HG02623 (cell line): ENCODE measurements around the gene LRP1B.

Source experiments
- ATAC-seq: cut with Tn5 transposase; IDR thresholded peaks from one replicate; pipeline ENCODE4 v1.9.1; 2021; ENCODE audit warnings: moderate library complexity; ENCODE audit not compliant: unreplicated experiment

LRP1B gene

DNA sequence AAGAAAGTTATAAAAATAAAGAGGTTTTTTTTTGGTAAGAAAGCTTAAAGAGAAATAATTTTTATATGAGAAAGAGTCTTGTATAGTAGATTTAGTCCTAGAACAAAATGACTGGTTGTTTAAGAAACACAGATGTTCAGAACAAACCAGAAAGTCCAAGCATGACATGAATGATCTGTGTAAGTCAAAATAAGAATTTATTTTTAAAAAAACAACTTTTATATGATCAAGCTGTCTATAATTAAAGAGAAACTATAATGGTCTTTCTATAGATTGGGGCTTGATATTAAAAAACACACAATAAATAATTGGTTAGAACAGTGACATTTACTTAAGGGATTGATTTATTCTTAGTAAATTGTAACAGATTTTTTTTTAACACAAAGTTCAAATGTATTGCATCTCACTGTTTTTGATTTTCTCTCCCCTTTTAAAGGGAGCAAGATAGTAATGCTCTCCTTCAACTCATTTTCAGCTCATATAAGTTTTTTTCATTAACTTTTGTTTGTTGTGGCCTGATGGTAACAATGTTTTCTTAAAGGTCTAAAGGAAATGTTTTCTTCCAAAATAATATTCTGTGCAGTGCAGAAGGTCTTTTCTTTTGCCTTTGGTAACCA lies 1256.8 kb downstream of the LRP1B start:
- ATAC-seq, result no peak

DNA sequence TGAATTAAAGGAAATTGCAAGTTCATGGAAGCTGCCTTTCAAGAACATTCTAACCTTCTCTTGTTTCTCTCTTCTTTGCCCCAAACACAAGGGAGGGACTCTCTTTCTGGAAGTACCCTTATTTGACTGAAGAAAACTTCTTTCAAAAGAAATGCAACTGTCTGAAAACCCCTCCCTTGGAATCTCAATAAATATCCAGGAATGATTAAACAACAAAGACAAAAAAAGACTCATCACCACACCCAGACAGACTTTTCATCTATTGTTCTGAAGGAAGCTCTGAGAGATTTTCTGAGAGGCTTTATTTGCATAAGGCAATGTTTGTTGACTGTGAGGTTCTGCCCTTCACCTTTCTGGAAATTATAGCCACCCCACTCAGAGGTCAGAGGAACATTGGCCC lies 1260.9 kb downstream of the LRP1B start:
- ATAC-seq, result no peak

- no peak for ATAC-seq
Measured at GRCh38 chr2:140869107-140869506, 1261.7 kb downstream of the LRP1B start.

DNA sequence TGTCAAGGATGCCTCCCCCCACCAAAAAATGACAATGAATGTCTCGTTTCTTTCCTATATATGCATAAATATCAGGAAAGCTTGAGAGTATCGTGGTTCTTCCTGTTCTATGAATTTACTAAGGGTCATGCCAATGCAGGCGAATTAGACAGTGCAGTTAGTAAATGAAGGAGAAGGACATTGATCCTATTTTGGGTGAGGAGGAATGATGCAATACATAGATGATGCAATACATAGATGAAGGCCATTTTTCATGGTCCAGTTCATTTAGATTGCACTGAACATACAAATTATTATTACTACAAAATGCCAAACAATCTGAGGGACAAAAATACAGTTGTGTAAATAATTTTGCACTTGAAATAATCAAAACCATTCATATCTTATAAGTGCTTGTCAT lies 1265.0 kb downstream of the LRP1B start:
- ATAC-seq, result no peak

- peak; percentile 55 for ATAC-seq
Measured at GRCh38 chr2:140863713-140864112, 1267.1 kb downstream of the LRP1B start.

- no peak for ATAC-seq
Measured at GRCh38 chr2:140862181-140862580, 1268.6 kb downstream of the LRP1B start.

DNA sequence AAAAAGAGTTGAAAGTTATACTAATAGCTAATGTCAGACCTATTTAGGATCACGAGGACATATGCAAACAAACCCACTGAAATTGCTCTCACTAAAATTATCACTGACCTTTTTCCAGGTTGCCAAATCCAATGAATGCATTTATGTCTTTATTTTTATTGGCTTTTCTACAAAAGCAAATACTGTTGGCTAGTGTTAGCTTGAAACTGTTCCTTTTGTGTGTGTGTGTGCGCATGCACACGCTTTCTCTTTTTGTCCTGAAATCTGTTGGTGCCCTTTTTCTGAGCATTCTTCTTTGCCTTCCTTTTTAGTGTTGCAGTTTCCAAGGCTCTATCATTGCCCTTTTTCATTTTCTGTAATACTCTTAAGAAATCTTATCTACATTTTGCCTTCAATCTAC lies 1269.2 kb downstream of the LRP1B start:
- ATAC-seq, result no peak

DNA sequence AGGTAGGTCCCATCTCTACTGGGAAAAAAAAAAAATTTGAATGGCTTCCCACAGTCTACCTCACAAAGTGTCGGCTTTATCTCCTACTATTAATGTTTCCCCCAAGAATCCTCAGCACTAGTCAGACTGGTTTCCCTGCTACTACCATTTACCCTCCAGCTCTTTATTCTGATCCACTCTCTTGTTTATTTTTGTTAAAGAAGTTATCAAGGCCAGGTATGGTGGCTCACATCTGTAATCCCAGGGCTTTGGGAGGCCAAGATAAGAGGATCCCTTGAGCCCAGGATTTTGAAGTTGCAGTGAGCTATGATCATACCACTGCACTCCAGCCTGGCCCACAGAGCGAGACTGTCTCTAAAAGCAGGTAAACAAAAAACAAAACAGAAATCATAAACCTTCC lies 1275.3 kb downstream of the LRP1B start:
- no peak for ATAC-seq

DNA sequence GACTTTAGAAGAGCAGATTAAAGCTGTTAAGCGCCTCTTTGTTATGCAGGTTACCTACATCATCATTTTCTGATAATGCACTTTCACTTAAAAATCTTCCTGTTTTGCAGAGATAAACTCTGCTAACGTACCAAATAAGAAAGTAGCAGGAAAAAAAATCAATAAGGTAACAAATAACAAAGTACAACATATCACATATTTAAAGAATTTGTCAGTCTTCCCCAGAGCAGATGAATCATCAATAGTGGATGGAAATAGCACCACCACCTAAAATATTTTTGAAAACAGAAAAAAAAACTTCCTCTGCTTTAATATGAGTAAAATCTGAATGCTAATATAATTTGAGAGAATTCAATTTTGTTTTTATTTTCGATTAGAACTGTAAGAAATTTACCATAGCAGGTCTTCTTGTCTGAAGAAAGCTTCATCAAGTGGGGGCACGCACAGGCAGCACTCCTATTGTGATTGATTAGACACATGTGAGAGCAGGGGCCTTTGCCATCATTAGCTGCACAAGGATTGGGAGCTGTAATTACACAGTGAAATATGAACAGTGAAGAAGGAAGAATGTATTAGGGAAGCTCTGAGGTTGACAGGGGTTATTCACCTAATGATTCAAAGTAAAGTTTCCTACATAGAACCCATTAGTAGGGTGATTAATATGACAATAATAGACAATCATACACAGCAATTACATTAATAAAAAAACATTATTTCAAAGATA lies 1279.4 kb downstream of the LRP1B start:
- no peak for ATAC-seq

DNA sequence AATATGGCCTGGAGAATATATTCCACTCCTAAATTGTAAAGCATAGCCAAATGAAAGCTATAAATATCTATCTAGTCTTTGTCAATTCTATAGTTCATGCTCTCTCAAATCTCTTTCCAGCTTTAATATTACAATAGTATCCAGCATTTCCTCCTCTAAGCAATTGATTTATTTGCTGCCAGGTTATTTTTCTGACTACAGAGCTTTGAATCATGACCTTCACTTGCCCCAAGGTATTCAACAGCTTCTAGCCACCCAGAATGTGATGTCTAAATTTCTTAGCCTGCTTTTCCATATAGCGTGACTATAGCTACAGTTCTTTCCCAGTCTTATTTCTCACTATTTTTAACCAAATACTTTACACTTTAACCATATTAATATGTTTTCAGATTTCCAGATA lies 1287.6 kb downstream of the LRP1B start:
- ATAC-seq, result no peak

DNA sequence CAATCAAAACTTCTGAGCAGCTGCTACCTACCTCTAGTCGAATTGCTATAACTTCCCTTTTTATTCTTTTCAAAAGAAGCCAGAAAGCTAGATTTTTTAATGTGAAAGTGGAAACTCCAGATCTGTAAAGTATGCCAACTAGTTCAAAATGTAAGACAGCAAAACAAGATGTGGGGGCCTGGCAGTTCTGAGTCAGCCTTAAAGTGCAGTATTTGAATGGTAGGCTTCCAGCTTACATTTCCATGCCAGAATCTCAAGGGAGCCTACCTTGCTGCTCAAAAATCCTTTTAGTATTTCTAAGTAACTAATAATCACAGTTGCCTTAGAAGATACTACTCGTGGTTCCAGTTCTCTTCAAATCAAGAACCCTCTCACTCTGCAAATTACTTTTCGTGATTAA lies 1288.7 kb downstream of the LRP1B start:
- ATAC-seq, result no peak

- ATAC-seq, result no peak
Measured at GRCh38 chr2:140841141-140841540, 1289.7 kb downstream of the LRP1B start.

DNA sequence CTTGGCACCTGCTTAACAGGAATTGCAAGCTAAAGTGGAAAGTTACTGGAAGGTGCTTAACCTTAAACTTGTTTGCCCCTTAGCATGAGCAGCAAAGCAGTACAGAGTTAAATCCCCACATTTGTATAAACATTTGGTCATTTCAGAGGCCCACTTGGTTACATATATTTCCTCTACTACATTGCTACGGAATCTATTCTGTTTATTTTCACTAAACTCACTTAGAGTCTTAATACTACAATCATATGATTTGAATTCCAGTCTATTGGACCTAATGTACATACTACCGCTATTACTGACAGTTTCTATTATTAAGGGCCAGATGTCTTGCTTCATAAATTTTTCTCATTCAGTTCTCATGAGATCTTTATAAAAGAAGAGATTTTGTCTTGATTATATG lies 1294.0 kb downstream of the LRP1B start:
- no peak for ATAC-seq

- ATAC-seq, result no peak
Measured at GRCh38 chr2:140835079-140835478, 1295.7 kb downstream of the LRP1B start.

DNA sequence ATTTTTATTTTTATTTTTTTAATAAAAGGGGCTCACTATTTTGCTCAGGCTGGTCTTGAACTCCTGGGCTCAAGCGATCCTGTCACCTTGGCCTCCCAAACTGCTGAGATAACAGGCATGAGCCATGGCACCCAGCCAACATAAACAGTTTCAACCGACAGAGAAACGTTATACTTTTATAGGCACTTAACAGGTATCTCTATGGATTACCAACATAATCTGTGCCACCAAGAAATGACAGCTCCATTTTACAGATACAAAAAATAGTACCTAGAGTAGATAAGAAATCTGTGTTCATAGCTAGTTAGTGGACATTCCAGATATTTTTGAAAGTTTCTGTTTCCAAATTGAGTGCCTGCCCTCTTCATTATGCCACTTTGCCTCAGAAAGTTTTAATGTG lies 1316.7 kb downstream of the LRP1B start:
- ATAC-seq, result no peak

- peak; percentile 44 for ATAC-seq
Measured at GRCh38 chr2:140808820-140809219, 1322.0 kb downstream of the LRP1B start.

GRCh38 chr2:140808211-140808610 lies 1322.6 kb downstream of the LRP1B start:
- no peak for ATAC-seq

DNA sequence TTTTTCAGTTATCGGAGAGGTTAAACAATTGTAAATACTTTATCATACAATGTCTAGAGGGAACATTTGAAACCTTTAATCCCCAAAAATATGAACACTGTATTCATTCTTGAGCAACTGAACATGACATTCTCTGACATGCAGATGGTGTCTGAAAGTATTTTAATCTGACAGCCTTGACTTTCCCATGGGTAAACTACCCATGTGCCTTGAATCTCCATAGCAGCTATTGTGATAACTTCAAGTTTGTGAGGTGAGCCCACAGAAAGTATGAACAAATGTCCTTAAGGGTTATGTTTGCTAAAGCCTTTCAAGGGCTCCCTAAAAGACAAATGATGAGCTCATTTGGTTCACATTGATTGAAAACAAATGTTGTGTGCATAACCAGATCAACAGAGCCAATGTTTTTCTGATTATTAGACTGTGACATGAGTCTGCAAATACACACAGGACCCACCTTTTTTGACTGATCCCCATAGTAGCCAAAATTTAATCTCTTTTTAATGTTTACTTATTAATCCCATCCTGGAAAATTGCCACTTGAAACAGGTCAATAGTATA lies 1326.0 kb downstream of the LRP1B start:
- ATAC-seq, result no peak

GRCh38 chr2:140801311-140801710 lies 1329.5 kb downstream of the LRP1B start:
- no peak for ATAC-seq

DNA sequence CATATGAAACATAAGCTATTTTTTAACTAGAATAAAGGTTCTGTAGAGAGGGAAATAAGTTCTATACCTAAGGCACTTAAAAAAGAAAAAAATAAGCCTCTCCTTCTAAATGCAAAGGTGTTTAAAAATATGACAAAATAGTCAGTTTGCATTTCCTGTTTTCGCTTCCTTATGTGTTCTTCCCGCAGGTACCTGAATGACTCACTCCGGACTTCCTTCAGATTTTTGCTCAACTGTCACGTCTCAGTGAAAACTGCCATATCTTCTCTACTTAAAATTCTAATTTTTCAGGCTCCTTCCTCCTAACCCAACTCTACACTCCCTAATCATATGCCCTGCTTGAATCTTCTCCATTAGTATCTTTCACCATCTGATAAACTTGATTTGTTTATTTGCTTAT lies 1333.1 kb downstream of the LRP1B start:
- ATAC-seq, result peak; percentile 87

DNA sequence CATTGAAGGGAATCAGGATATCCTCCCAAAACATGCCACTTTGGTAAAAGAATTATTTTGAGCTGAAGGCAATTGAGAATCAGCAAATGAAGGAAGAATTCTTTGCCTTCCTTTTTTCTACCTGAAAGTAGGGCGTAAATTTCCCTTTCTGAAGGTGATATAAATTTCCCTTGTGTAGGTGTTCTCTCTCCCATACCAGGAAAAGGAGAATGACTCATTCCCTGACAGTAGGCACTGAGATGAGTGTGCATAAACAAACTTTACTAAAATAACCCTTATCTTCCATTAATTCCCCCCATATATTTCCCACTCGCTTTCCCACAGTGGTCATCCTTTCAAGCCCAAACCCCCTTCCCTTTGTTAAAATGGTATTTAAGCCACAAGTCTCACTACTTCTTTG lies 1339.0 kb downstream of the LRP1B start:
- no peak for ATAC-seq

DNA sequence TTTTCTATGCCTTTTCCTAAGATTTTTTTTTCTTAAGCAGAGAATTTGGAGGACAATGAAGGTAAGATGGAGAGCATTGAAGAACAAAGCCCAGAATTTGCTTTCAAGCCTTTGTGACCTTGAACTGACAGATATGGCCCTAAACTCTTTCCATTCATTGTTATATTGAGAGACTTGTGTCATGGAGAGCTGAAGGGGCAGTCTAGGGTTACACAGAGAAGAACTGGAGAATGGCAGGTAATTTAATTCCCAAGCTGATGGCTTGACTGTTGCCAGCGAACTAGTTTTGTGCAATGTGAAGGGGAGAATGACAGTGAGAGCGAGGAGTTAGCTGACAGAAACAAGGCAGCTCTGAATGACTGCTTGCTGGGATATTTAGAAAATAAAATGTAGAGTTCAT lies 1344.2 kb downstream of the LRP1B start:
- no peak for ATAC-seq

GRCh38 chr2:140775411-140775810 lies 1355.4 kb downstream of the LRP1B start:
- ATAC-seq, result no peak
